ENCODE data around the gene DHRS7C. TPM values are rescaled to one million over a fixed set of nuclear protein-coding genes. Genes with fewer than 3 reads are reported as not detected.
"Not testable (repeated sequence)": the region's sequence is repeated elsewhere in the genome, so short reads cannot be mapped to it uniquely, and the experiment has no call there.

The DHRS7C gene
- polyA plus RNA-seq, 1 donor from 2014 or later, result not detected

DNA sequence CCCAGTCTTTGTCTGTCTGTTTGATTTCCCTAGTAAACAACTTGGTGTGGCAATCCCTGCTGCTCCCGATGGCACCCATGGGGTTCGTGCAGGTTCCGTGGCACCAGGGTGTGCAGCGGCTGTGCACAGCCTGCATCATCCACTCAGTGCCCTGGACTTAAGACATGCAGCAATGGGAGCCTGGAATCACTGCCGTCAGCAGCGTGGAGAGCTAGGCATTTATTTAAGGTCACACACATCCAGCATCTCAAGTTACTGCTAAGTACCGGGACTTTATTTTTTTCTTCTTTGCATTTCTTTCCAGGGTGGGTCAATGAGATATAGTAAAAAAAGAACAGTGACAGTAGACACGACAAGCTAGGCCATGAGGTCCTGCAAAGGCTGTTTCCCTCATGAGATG, 2.8 kb downstream of the DHRS7C start:
- Histone ChIP-seq H2AFZ (ENCODE audit: low read depth, low read length) (no peak overlapping the region), H3F3A (ENCODE audit: insufficient read depth, low read length, poor library complexity, severe bottlenecking) (no peaks in the 10 kb centered on the region), H3K27me3 (ENCODE audit: insufficient read depth, low read depth, low read length) (no peaks in the 10 kb centered on the region), H3K79me2 (replicated peaks; ENCODE audit: insufficient read depth, low read length) (no peaks in the 10 kb centered on the region), H3K4me3 (ENCODE audit: low read length) (no peak overlapping the region), H4K20me1 (ENCODE audit: insufficient read depth) (no peaks in the 10 kb centered on the region), H3K27ac (ENCODE audit: low read length) (no peak overlapping the region), H3K36me3 (ENCODE audit: insufficient read depth, low read length) (no peaks in the 10 kb centered on the region), H3K9me3 (ENCODE audit: low read length) (no peaks in the 10 kb centered on the region), H3K9me2 (ENCODE audit: insufficient read depth, low read length) (no peaks in the 10 kb centered on the region), H3K9ac (ENCODE audit: low read length) (no peak overlapping the region), H3K4me2 (ENCODE audit: low read length) (no peak overlapping the region)
- no peak for TF ChIP-seq RAD21 (conservative IDR thresholded peaks at IDR 0.05)
- no peak for TF ChIP-seq EP300 (conservative IDR thresholded peaks at IDR 0.05; ENCODE audit: poor library complexity, severe bottlenecking)
- TF ChIP-seq MXI1 (conservative IDR thresholded peaks at IDR 0.05; ENCODE audit: poor library complexity, severe bottlenecking), result no peak
- TF ChIP-seq, protein P1, sequence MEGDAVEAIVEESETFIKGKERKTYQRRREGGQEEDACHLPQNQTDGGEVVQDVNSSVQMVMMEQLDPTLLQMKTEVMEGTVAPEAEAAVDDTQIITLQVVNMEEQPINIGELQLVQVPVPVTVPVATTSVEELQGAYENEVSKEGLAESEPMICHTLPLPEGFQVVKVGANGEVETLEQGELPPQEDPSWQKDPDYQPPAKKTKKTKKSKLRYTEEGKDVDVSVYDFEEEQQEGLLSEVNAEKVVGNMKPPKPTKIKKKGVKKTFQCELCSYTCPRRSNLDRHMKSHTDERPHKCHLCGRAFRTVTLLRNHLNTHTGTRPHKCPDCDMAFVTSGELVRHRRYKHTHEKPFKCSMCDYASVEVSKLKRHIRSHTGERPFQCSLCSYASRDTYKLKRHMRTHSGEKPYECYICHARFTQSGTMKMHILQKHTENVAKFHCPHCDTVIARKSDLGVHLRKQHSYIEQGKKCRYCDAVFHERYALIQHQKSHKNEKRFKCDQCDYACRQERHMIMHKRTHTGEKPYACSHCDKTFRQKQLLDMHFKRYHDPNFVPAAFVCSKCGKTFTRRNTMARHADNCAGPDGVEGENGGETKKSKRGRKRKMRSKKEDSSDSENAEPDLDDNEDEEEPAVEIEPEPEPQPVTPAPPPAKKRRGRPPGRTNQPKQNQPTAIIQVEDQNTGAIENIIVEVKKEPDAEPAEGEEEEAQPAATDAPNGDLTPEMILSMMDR (IDR thresholded peaks at IDR 0.05; ENCODE audit: poor library complexity, severe bottlenecking), result no peak
- no peak for TF ChIP-seq SMC3 (conservative IDR thresholded peaks at IDR 0.05; ENCODE audit: poor library complexity)
- TF ChIP-seq, protein P2, sequence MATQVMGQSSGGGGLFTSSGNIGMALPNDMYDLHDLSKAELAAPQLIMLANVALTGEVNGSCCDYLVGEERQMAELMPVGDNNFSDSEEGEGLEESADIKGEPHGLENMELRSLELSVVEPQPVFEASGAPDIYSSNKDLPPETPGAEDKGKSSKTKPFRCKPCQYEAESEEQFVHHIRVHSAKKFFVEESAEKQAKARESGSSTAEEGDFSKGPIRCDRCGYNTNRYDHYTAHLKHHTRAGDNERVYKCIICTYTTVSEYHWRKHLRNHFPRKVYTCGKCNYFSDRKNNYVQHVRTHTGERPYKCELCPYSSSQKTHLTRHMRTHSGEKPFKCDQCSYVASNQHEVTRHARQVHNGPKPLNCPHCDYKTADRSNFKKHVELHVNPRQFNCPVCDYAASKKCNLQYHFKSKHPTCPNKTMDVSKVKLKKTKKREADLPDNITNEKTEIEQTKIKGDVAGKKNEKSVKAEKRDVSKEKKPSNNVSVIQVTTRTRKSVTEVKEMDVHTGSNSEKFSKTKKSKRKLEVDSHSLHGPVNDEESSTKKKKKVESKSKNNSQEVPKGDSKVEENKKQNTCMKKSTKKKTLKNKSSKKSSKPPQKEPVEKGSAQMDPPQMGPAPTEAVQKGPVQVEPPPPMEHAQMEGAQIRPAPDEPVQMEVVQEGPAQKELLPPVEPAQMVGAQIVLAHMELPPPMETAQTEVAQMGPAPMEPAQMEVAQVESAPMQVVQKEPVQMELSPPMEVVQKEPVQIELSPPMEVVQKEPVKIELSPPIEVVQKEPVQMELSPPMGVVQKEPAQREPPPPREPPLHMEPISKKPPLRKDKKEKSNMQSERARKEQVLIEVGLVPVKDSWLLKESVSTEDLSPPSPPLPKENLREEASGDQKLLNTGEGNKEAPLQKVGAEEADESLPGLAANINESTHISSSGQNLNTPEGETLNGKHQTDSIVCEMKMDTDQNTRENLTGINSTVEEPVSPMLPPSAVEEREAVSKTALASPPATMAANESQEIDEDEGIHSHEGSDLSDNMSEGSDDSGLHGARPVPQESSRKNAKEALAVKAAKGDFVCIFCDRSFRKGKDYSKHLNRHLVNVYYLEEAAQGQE (IDR thresholded peaks at IDR 0.05; ENCODE audit: borderline replicate concordance), result no peak
- no peak for TF ChIP-seq POLR2AphosphoS5 (IDR thresholded peaks at IDR 0.05)
- no peak for TF ChIP-seq TAF1 (IDR thresholded peaks at IDR 0.05; ENCODE audit: low read depth)
- TF ChIP-seq EZH2 (IDR thresholded peaks at IDR 0.05; ENCODE audit: borderline replicate concordance, insufficient read depth, low read length, poor library complexity, severe bottlenecking), result no peak

DNA sequence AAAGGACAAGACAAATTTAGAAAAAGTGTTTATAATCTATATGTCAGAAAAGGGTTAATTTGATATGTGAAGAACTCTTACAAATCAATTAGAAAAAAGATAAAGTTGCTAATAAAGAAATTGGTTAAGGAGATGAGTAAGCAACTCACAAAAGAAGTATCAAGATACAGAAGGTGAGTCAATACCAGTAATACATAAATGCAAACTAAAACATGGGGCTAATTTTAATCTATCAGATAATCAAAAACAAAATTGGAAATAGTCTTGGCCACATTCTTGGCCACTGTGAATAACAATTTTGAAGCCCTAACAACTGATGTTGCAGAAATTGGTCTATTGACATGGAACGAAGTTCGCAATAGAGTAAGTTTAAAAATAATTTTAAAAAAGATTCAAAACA, 6.8 kb downstream of the DHRS7C start:
- H3K4me3 ChIP-seq (ENCODE audit: low read length), result no peak overlapping the region
- H3K79me2 ChIP-seq (replicated peaks; ENCODE audit: insufficient read depth, low read length), result no peaks in the 10 kb centered on the region
- H3K27me3 ChIP-seq (ENCODE audit: insufficient read depth, low read depth, low read length), result no peaks in the 10 kb centered on the region
- no peaks in the 10 kb centered on the region for H3K9me2 ChIP-seq (ENCODE audit: insufficient read depth, low read length)
- no peak overlapping the region for H3K4me2 ChIP-seq (ENCODE audit: low read length)
- H4K20me1 ChIP-seq (ENCODE audit: insufficient read depth), result no peaks in the 10 kb centered on the region
- no peak overlapping the region for H3K9ac ChIP-seq (ENCODE audit: low read length)
- H2AFZ ChIP-seq (ENCODE audit: low read depth, low read length), result no peak overlapping the region
- no peaks in the 10 kb centered on the region for H3K36me3 ChIP-seq (ENCODE audit: insufficient read depth, low read length)
- no peak overlapping the region for H3K27ac ChIP-seq (ENCODE audit: low read length)
- TF ChIP-seq RAD21 (conservative IDR thresholded peaks at IDR 0.05), result no peak
- TF ChIP-seq SMC3 (conservative IDR thresholded peaks at IDR 0.05; ENCODE audit: poor library complexity), result no peak
- TF ChIP-seq, protein P1 (IDR thresholded peaks at IDR 0.05; ENCODE audit: poor library complexity, severe bottlenecking), result no peak
- H3F3A ChIP-seq (ENCODE audit: insufficient read depth, low read length, poor library complexity, severe bottlenecking), result no peaks in the 10 kb centered on the region
- H3K9me3 ChIP-seq (ENCODE audit: low read length), result no peaks in the 10 kb centered on the region

DNA sequence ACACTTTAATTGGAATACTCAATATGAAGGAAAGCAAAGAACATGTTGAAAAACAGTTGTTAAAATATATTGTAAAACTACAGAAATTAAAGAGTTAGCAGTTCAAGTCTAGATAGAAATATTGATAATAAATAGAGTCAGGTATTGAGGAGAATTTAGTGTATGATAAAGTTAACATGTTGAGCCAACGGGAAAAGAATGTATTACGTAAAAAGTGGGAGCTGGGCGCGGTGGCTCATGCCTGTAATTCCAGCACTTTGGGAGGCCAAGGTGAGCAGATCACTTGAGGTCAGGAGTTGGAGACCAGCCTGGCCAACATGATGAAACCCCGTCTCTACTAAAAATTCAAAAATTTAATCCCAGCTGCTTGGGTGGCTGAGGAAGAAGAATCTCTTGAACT, 7.9 kb downstream of the DHRS7C start:
- H3K79me2 ChIP-seq (replicated peaks; ENCODE audit: insufficient read depth, low read length); H3K4me2 ChIP-seq (ENCODE audit: low read length); H4K20me1 ChIP-seq (ENCODE audit: insufficient read depth); H3F3A ChIP-seq (ENCODE audit: insufficient read depth, low read length, poor library complexity, severe bottlenecking); H3K9me3 ChIP-seq (ENCODE audit: low read length); H3K9me2 ChIP-seq (ENCODE audit: insufficient read depth, low read length); H3K36me3 ChIP-seq (ENCODE audit: insufficient read depth, low read length); H2AFZ ChIP-seq (ENCODE audit: low read depth, low read length); H3K9ac ChIP-seq (ENCODE audit: low read length); H3K27me3 ChIP-seq (ENCODE audit: insufficient read depth, low read depth, low read length); H3K4me3 ChIP-seq (ENCODE audit: low read length); H3K27ac ChIP-seq (ENCODE audit: low read length): not testable (repeated sequence)
